SIG-M5 (cell line): Measurements from ENCODE around the gene NTS.

Experiments
- DNase-seq: peaks from one replicate; lab custom pipeline; 2025; lab: John Stamatoyannopoulos, UW

Gene NTS

DNA sequence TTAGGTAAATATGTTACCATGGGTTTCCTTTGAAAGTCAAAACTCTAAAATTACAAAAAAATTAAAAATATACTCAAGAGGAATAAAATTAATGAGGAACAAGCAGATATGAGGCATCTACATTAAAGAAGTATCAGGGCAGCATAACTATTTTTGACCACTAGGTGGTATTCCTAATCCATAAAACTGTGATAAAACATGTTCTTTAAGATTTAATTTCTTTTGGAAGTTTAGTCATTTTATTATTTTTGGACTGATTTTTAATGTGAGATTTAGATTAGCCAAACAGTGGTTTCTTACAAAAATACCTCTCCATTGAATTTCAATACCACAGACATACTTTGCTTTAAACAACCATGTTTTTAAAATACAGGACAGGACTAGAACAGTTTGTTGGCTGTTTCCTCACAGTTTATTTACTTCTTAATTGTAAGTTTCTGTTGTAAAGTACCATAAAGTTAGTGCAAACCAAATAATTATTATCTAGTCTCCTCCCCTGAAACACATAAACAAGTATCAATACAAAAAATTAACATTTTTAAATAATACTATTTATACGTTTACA is 49.8 kb downstream of the NTS start:
- DNase-seq = no peak

DNA sequence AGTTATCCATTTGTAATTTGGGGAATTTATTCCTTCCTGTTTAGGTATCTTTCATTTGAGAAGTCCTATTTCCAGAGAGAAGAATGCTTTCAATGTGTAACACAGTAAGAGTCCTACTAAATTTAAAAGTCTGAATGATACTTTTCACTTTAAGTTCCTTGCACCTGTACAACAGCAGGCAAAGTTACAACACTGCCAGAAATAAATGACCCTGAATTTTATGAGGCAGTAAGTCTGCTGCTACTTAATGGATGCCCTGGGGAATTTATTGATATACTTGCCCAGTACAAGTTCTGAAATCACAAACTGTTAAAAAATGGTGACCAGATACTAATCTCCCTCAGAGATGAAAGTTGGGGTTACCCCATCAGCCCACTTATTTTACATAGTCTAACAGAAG is 53.1 kb downstream of the NTS start:
- no peak for DNase-seq
